ENCODE results near the gene RELA.
"Not testable (repeated sequence)": the region's sequence is repeated elsewhere in the genome, so short reads cannot be mapped to it uniquely, and the experiment has no call there.

Gene RELA

GRCh38 chr11:65672180-65672860 is 9.6 kb upstream of the RELA start:
- peak; percentile 40 for DNase-seq (ENCODE audit: low spot score)

GRCh38 chr11:65663639-65664200 is 1.0 kb upstream of the RELA start:
- DNase-seq (ENCODE audit: low spot score), result peak; percentile 49

- no peak for DNase-seq (ENCODE audit: low spot score)
Observed at GRCh38 chr11:65662247-65662798, 393 bp downstream of the RELA start.

GRCh38 chr11:65661599-65662246 is 993 bp downstream of the RELA start:
- DNase-seq (ENCODE audit: low spot score), result no peak

GRCh38 chr11:65660908-65661307 is 1.8 kb downstream of the RELA start:
- DNase-seq (ENCODE audit: low spot score), result not testable (repeated sequence)

GRCh38 chr11:65660038-65660437 is 2.7 kb downstream of the RELA start:
- DNase-seq (ENCODE audit: low spot score), result no peak

- DNase-seq (ENCODE audit: low spot score), result no peak
Observed at GRCh38 chr11:65658174-65659021, 4.3 kb downstream of the RELA start.

- no peak for DNase-seq (ENCODE audit: low spot score)
Observed at GRCh38 chr11:65657426-65657825, 5.3 kb downstream of the RELA start.

- DNase-seq (ENCODE audit: low spot score), result no peak
Observed at GRCh38 chr11:65655570-65656332, 7.0 kb downstream of the RELA start.

- no peak for DNase-seq (ENCODE audit: low spot score)
Observed at GRCh38 chr11:65654375-65655349, 8.1 kb downstream of the RELA start.

- no peak for DNase-seq (ENCODE audit: low spot score)
Observed at GRCh38 chr11:65653229-65654225, 9.2 kb downstream of the RELA start.

GRCh38 chr11:65652511-65653228 is 10.0 kb downstream of the RELA start:
- DNase-seq (ENCODE audit: low spot score), result peak; percentile 94

- DNase-seq (ENCODE audit: low spot score), result peak; percentile 35
Observed at GRCh38 chr11:65651589-65652510, 10.9 kb downstream of the RELA start.

GRCh38 chr11:65651339-65651588 is 11.5 kb downstream of the RELA start:
- DNase-seq (ENCODE audit: low spot score), result no peak

GRCh38 chr11:65650547-65651338 is 12.0 kb downstream of the RELA start:
- no peak for DNase-seq (ENCODE audit: low spot score)

- DNase-seq (ENCODE audit: low spot score), result no peak
Observed at GRCh38 chr11:65649656-65650546, 12.8 kb downstream of the RELA start.

All from kidney tubule cell (primary cell).